PC-9 (cell line): ENCODE measurements around the gene DPP10.

Source experiments
- CTCF ChIP-seq: fragments of 200-600 bp; sonication (generic); conservative IDR thresholded peaks from 2 replicates; pipeline ENCODE4 v1.6.1; 2017; ENCODE audit warnings: mixed run types, antibody characterized with exemption, mild to moderate bottlenecking, moderate library complexity
- EZH2 ChIP-seq: fragments of 200-600 bp; sonication (generic); IDR thresholded peaks from 2 replicates; pipeline ENCODE4 v1.8.0; 2017; ENCODE audit warnings: antibody characterized with exemption, low read depth

GRCh38 chr2:115771516-115771915 lies 1329.1 kb downstream of the DPP10 start:
- no peak for TF ChIP-seq CTCF
- no peak for TF ChIP-seq EZH2
